Pulmonary artery endothelial cell (primary cell): ENCODE results near the gene KPNA5. TPM values are rescaled to one million over a fixed set of nuclear protein-coding genes. Genes with fewer than 3 reads are reported as not detected.
A peak's percentile ranks its signal among the peaks of the same experiment; 100 is the strongest.
"Not testable (repeated sequence)": the region's sequence is repeated elsewhere in the genome, so short reads cannot be mapped to it uniquely, and the experiment has no call there.

ENCODE experiments used
- DNase-seq: peaks from one replicate; pipeline ENCODE4 v3.0.0-alpha.2; 2011; ENCODE audit warnings: low read depth, low spot score
- total RNA-seq: library from RNA; depleted of rRNA; stranded (reverse); fragments of >200 nt; gene quantifications from 2 replicates; pipeline ENCODE4 v1.2.3, GENCODE V29; 2014

KPNA5 gene
- total RNA-seq, result 10.5 and 12.2 TPM in 2 replicates

GRCh38 chr6:116680880-116681672, at the start of gene KPNA5:
TSS of gene KPNA5 (plus strand) at chr6:116681211. CDS start at chr6:116681335, 124 bp downstream.
- peak; percentile 74 for DNase-seq

DNA sequence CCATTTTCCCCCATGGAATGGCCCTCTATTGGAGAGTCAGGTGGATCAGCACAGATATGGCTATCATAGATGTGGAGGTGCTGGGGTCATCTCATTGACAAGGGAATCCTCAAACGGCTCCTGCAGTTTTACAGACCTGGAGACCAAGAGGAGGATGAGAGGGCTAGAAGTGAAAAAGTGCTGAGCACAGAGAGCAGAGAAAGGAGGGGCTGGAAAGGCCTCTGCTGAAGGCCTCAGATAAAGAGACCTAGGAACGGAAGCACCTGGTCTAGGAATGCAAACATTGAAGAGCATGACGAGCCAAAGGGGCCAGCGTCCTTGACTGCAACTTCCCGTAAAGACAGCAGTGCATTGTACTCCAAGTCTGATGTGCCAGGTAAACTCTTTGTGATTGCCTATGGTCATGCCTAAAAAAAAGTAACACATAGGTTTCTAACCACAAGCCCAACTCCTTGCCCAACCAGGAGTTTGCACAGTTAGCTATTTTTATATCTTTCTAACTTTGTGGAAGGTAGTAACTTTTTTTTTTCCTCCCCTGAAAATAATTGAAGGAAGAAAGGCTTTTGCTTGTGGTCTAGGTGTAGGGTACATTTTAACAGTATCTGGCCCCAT, 49.5 kb upstream of the KPNA5 start:
- DNase-seq, result no peak

- DNase-seq, result no peak
Observed at GRCh38 chr6:116633685-116634084, 47.3 kb upstream of the KPNA5 start.

GRCh38 chr6:116648156-116648555, 32.9 kb upstream of the KPNA5 start:
- peak; percentile 63 for DNase-seq

- no peak for DNase-seq
Observed at GRCh38 chr6:116649129-116649528, 31.9 kb upstream of the KPNA5 start.

- DNase-seq, result no peak
Observed at GRCh38 chr6:116651916-116652315, 29.1 kb upstream of the KPNA5 start.

DNA sequence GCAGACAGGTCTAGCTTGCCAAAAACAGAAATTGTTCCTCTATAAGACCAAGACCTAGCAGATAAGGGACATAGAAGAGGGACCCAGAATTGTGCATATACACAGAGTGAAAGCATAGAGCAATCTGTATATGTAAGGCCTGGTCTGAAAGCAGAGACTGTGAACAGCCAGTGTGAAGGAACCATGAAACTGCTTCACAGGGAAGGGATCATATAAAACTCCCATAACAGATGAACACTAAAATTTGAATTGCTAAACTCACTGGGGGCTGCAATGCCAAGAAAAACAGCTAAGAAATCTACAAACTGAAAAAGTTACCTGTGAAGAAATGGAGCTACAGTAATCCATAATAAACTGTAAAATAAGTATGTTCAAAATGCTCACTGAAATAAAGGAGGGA, 19.4 kb upstream of the KPNA5 start:
- DNase-seq, result no peak

DNA sequence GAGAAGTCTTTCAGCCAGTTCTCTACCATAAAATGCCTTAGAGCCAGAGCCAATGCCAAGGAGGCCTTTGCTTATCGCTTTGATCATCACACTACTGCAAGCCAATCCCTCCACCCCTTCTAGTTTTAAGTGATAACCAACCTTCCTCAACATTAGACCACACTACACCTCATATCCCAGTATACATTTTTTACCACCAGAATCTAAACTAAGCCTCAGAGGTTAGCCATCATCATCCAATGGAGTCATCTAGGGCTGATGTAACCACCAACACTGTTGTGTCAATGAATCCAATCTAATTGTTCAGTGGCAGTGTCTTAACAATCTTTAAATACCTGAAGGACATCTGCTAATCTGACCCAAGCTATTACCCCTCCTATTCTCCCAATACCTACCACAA, 18.8 kb upstream of the KPNA5 start:
- no peak for DNase-seq

GRCh38 chr6:116663308-116663707, 17.7 kb upstream of the KPNA5 start:
- DNase-seq, result no peak

DNA sequence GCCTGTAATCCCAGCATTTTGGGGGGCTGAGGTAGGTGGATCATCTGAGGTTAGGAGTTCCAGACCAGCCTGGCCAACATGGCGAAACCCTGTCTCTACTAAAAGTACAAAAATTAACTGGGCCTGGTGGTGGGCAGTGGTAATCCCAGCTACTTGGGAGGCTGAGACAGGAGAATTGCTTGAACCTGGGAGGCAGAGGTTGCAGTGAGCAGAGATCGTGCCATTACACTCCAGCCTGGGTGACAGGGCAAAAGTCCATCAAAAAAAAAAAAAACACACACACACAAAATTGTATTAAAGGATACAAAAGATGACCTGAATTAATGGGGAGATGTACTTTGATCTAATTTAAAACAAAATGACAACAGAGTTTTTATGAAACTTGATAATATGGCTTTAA, 16.8 kb upstream of the KPNA5 start:
- not testable (repeated sequence) for DNase-seq

GRCh38 chr6:116665464-116665863, 15.5 kb upstream of the KPNA5 start:
- no peak for DNase-seq

GRCh38 chr6:116666869-116667268, 14.1 kb upstream of the KPNA5 start:
- no peak for DNase-seq

GRCh38 chr6:116667623-116668022, 13.4 kb upstream of the KPNA5 start:
- no peak for DNase-seq

GRCh38 chr6:116672306-116672705, 8.7 kb upstream of the KPNA5 start:
- no peak for DNase-seq

GRCh38 chr6:116676021-116676420, 5.0 kb upstream of the KPNA5 start:
- DNase-seq, result no peak

DNA sequence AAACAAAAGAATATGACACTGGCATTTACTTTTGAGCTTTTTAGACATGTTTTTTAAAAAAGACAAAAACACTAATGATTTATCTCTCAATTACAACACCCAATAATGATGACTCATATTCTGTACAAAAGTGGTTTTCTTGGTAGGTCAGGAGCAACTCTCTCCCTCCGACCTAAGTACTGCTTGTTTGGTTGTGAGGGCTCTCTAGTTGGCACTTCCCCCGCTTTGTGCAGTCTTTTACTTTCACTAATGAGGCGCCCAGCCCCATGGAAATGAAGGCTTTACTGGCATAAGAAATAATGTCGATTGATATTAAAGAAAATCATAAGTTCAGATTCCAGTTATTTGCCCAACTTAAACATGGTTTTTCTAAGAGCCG, 1.3 kb downstream of the KPNA5 start:
- DNase-seq, result no peak

GRCh38 chr6:116685437-116685993, 4.5 kb downstream of the KPNA5 start:
- no peak for DNase-seq

- not testable (repeated sequence) for DNase-seq
Observed at GRCh38 chr6:116686475-116687101, 5.6 kb downstream of the KPNA5 start.

- no peak for DNase-seq
Observed at GRCh38 chr6:116691154-116691553, 10.1 kb downstream of the KPNA5 start.

GRCh38 chr6:116692873-116693272, 11.9 kb downstream of the KPNA5 start:
- not testable (repeated sequence) for DNase-seq

GRCh38 chr6:116693275-116693674, 12.3 kb downstream of the KPNA5 start:
- not testable (repeated sequence) for DNase-seq

- no peak for DNase-seq
Observed at GRCh38 chr6:116695401-116695800, 14.4 kb downstream of the KPNA5 start.
